Measurements from ENCODE around the gene ZNF488. TPM values are rescaled to one million over a fixed set of nuclear protein-coding genes. Genes with fewer than 3 reads are reported as not detected.

ZNF488 gene
- total RNA-seq, 2 donors from 2014 or later: 0.53 to 1.2 TPM

- no peaks in the 10 kb centered on the region for H3K4me1 Mint-ChIP-seq
- no peaks in the 10 kb centered on the region for H3K9me3 Mint-ChIP-seq
- H3K4me3 Mint-ChIP-seq: no peak overlapping the region
- 85 to 93% methylated on average over 5 to 6 of the region's 6 CpGs for WGBS, 2 experiments (ENCODE audit: insufficient coverage in 1 of 2, insufficient read length in 1 of 2)
- no peaks in the 10 kb centered on the region for H3K36me3 ChIP-seq (ENCODE audit: control insufficient read depth, insufficient read depth, low read length)
- H3K27me3 Mint-ChIP-seq (ENCODE audit: insufficient read depth): peaks cover 2% of the 10 kb centered on the region
- H3K4me1 ChIP-seq (ENCODE audit: control insufficient read depth, insufficient read depth, low read length): no peaks in the 10 kb centered on the region
- H3K9me3 ChIP-seq (ENCODE audit: control insufficient read depth, low read length): no peaks in the 10 kb centered on the region
- no peaks in the 10 kb centered on the region for H3K36me3 Mint-ChIP-seq (ENCODE audit: low read depth)
- no peak for DNase-seq
- no peak for TF ChIP-seq CTCF (conservative IDR thresholded peaks at IDR 0.05)
- H3K4me3 ChIP-seq (ENCODE audit: low read length): no peak overlapping the region
- H3K27ac Mint-ChIP-seq: no peak overlapping the region
- H3K27ac ChIP-seq (ENCODE audit: low read depth, low read length): no peak overlapping the region
- no peak overlapping the region for H3K9ac ChIP-seq (ENCODE audit: extremely low read depth, low read length, poor library complexity, severe bottlenecking)
- no peaks in the 10 kb centered on the region for H3K27me3 ChIP-seq (ENCODE audit: control insufficient read depth, insufficient read depth, low read length, poor library complexity, severe bottlenecking)
These were observed 63.3 kb downstream of the ZNF488 start for GRCh38 chr10:47320812-47321211.

- Histone ChIP-seq H3K9ac (ENCODE audit: extremely low read depth, low read length, poor library complexity, severe bottlenecking) (no peak overlapping the region), H3K27ac (ENCODE audit: low read depth, low read length) (no peak overlapping the region), H3K9me3 (ENCODE audit: control insufficient read depth, low read length) (no peaks in the 10 kb centered on the region), H3K4me3 (ENCODE audit: low read length) (no peak overlapping the region), H3K36me3 (ENCODE audit: control insufficient read depth, insufficient read depth, low read length) (no peaks in the 10 kb centered on the region), H3K27me3 (ENCODE audit: control insufficient read depth, insufficient read depth, low read length, poor library complexity, severe bottlenecking) (no peaks in the 10 kb centered on the region), H3K4me1 (ENCODE audit: control insufficient read depth, insufficient read depth, low read length) (no peaks in the 10 kb centered on the region)
- Mint-ChIP-seq H3K4me3 (no peak overlapping the region), H3K4me1 (no peaks in the 10 kb centered on the region), H3K27ac (no peak overlapping the region), H3K27me3 (ENCODE audit: insufficient read depth) (no peaks in the 10 kb centered on the region), H3K9me3 (no peaks in the 10 kb centered on the region), H3K36me3 (ENCODE audit: low read depth) (no peaks in the 10 kb centered on the region)
- WGBS, 2 experiments (ENCODE audit: insufficient coverage in 1 of 2, insufficient read length in 1 of 2): 87 to 93% methylated on average over 6 to 8 of the region's 8 CpGs
- no peak for TF ChIP-seq CTCF (conservative IDR thresholded peaks at IDR 0.05)
- no peak for DNase-seq
These were observed 64.3 kb downstream of the ZNF488 start for GRCh38 chr10:47319784-47320183.

GRCh38 chr10:47318706-47319105 is 65.4 kb downstream of the ZNF488 start:
- Mint-ChIP-seq H3K27me3 (ENCODE audit: insufficient read depth) (no peaks in the 10 kb centered on the region), H3K4me1 (no peaks in the 10 kb centered on the region), H3K27ac (no peak overlapping the region), H3K36me3 (ENCODE audit: low read depth) (no peaks in the 10 kb centered on the region), H3K9me3 (no peaks in the 10 kb centered on the region), H3K4me3 (no peak overlapping the region)
- H3K27me3 ChIP-seq (ENCODE audit: control insufficient read depth, insufficient read depth, low read length, poor library complexity, severe bottlenecking): no peaks in the 10 kb centered on the region
- 91 to 93% methylated on average over 7 to 9 of the region's 9 CpGs for WGBS, 2 experiments (ENCODE audit: insufficient coverage in 1 of 2, insufficient read length in 1 of 2)
- no peaks in the 10 kb centered on the region for H3K4me1 ChIP-seq (ENCODE audit: control insufficient read depth, insufficient read depth, low read length)
- no peak for TF ChIP-seq CTCF (conservative IDR thresholded peaks at IDR 0.05)
- H3K4me3 ChIP-seq (ENCODE audit: low read length): no peak overlapping the region
- H3K9me3 ChIP-seq (ENCODE audit: control insufficient read depth, low read length): no peaks in the 10 kb centered on the region
- no peaks in the 10 kb centered on the region for H3K36me3 ChIP-seq (ENCODE audit: control insufficient read depth, insufficient read depth, low read length)
- no peak overlapping the region for H3K9ac ChIP-seq (ENCODE audit: extremely low read depth, low read length, poor library complexity, severe bottlenecking)
- peak; percentile 69 for DNase-seq
- no peak overlapping the region for H3K27ac ChIP-seq (ENCODE audit: low read depth, low read length)

Measured in endodermal cell (in vitro differentiated cells).